Measurements from ENCODE around the gene MZT2B.
"Not testable (repeated sequence)": the region's sequence is repeated elsewhere in the genome, so short reads cannot be mapped to it uniquely, and the experiment has no call there.

DNA sequence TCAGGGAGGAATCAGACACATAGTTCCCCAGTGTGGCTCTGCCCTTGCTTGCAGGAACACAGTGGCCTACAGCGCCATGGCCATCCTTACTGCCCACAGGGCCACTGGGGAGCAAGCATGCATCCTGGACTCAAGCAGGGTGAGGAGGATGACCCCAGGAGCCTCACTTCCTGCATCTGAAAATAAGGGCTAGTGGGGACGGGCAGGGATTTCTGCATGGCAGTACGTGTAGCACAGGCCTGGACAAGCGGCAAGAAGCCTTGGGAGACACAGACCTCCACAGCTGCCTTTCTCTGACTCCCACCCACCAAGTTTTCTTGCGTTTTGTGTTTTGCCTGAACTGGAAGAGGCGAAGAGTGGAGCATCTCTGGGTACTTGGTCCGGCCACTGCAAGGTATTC lies 19.6 kb upstream of the MZT2B start:
- TF ChIP-seq POLR2AphosphoS5, GABPA (IDR thresholded peaks at IDR 0.05; ENCODE audit: low read depth): not testable (repeated sequence)
- TF ChIP-seq, protein P1, sequence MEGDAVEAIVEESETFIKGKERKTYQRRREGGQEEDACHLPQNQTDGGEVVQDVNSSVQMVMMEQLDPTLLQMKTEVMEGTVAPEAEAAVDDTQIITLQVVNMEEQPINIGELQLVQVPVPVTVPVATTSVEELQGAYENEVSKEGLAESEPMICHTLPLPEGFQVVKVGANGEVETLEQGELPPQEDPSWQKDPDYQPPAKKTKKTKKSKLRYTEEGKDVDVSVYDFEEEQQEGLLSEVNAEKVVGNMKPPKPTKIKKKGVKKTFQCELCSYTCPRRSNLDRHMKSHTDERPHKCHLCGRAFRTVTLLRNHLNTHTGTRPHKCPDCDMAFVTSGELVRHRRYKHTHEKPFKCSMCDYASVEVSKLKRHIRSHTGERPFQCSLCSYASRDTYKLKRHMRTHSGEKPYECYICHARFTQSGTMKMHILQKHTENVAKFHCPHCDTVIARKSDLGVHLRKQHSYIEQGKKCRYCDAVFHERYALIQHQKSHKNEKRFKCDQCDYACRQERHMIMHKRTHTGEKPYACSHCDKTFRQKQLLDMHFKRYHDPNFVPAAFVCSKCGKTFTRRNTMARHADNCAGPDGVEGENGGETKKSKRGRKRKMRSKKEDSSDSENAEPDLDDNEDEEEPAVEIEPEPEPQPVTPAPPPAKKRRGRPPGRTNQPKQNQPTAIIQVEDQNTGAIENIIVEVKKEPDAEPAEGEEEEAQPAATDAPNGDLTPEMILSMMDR (IDR thresholded peaks at IDR 0.05; ENCODE audit: insufficient read depth, low read length), result not testable (repeated sequence)
- TF ChIP-seq, protein P2, sequence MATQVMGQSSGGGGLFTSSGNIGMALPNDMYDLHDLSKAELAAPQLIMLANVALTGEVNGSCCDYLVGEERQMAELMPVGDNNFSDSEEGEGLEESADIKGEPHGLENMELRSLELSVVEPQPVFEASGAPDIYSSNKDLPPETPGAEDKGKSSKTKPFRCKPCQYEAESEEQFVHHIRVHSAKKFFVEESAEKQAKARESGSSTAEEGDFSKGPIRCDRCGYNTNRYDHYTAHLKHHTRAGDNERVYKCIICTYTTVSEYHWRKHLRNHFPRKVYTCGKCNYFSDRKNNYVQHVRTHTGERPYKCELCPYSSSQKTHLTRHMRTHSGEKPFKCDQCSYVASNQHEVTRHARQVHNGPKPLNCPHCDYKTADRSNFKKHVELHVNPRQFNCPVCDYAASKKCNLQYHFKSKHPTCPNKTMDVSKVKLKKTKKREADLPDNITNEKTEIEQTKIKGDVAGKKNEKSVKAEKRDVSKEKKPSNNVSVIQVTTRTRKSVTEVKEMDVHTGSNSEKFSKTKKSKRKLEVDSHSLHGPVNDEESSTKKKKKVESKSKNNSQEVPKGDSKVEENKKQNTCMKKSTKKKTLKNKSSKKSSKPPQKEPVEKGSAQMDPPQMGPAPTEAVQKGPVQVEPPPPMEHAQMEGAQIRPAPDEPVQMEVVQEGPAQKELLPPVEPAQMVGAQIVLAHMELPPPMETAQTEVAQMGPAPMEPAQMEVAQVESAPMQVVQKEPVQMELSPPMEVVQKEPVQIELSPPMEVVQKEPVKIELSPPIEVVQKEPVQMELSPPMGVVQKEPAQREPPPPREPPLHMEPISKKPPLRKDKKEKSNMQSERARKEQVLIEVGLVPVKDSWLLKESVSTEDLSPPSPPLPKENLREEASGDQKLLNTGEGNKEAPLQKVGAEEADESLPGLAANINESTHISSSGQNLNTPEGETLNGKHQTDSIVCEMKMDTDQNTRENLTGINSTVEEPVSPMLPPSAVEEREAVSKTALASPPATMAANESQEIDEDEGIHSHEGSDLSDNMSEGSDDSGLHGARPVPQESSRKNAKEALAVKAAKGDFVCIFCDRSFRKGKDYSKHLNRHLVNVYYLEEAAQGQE (IDR thresholded peaks at IDR 0.05; ENCODE audit: insufficient replicate concordance, low read depth), result not testable (repeated sequence)
